SIG-M5 treated with dmso at 0.1 percent for 504 hours (cell line): ENCODE results near the gene TSHR.
A peak's percentile ranks its signal among the peaks of the same experiment; 100 is the strongest.
"Not testable (repeated sequence)": the region's sequence is repeated elsewhere in the genome, so short reads cannot be mapped to it uniquely, and the experiment has no call there.

Experiments used
- DNase-seq: peaks from one replicate; lab custom pipeline; 2025; ENCODE audit not compliant: unreplicated experiment; lab: John Stamatoyannopoulos, UW

The TSHR gene

GRCh38 chr14:80988735-80989429 lies 33.5 kb downstream of the TSHR start:
- DNase-seq: no peak

GRCh38 chr14:80992580-80992979 lies 37.2 kb downstream of the TSHR start:
- no peak for DNase-seq

GRCh38 chr14:80996049-80996901 lies 40.9 kb downstream of the TSHR start:
- peak; percentile 90 for DNase-seq

GRCh38 chr14:81001447-81001846 lies 46.0 kb downstream of the TSHR start:
- DNase-seq: no peak

GRCh38 chr14:81004575-81004974 lies 49.2 kb downstream of the TSHR start:
- DNase-seq: no peak

GRCh38 chr14:81005540-81006228 lies 50.3 kb downstream of the TSHR start:
- DNase-seq: no peak

GRCh38 chr14:81006266-81006665 lies 50.8 kb downstream of the TSHR start:
- DNase-seq: no peak

DNA sequence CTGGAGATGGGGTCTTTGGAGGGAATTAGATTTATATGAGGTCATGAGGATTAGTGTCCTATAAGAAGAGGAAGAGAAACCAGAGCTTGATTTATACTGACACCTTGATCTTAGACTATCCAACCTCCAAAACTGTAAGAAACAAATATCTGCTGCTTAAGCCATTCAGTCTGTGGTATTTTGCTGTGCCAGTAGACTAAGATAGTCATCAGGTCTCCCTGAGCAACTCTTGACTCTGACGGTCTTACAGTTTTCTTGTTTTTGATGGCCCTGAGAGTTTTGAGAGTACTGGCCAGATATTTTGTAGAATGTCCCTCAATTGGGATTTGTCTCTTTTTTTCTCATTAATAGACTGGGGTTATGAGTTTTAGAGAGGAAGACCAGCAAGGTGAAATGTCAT lies 51.7 kb downstream of the TSHR start:
- no peak for DNase-seq

DNA sequence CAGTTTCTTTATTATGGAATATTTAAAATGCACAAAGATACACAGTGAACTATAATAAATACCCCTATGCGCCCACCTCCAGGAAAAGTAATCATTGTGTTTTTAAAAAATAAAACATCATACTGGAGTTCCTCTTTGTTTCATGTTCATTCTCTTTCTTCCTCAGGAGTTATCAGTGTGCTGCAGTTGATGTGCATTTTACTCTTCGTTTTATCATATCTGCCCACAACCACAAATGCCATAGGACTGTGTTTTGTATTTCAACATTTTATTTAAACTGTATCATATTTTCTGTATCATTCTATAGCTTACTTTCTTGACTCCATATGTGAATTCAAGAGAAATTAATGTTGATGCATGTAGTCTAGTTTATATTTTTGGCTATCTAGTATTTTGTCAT lies 53.9 kb downstream of the TSHR start:
- DNase-seq: no peak

DNA sequence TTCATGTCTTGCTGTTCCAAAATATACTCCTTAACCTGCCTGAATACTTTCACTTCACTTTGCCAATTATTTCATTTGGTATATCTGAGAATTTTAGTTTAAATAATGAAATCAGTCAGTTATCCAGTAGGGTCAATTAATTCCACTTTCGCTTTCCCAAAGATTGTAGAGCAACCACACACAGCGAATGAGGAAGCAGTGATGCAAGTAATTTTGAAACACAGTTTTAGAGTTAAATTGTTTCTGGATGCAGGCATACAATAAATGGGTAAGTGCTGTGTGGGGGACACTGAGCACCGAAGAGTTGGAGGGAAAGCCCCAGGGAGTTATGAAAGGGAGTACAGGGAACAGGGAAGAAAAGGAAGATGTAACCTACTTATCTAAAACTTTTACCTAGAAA lies 62.8 kb downstream of the TSHR start:
- peak; percentile 52 for DNase-seq

DNA sequence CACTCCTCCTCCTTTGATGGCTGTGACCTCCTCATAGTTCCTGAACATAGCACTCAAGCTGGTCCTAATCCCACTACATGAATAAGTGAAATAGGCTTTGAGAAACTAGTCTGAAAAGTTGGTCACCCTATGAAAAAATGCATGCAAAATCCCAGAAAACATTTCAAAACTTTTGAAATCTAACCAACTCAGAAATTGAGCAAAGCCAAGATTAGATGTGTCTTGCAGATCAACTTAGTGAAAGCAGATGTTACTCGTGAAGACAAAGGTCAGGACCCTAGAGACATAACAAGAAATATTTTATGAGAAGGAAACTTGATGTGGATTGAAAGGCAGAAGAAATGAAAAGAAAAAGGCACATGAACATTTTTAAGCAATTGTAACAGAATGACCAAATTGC lies 63.3 kb downstream of the TSHR start:
- DNase-seq: no peak

- not testable (repeated sequence) for DNase-seq
Observed at GRCh38 chr14:81019113-81019512, 63.7 kb downstream of the TSHR start.

DNA sequence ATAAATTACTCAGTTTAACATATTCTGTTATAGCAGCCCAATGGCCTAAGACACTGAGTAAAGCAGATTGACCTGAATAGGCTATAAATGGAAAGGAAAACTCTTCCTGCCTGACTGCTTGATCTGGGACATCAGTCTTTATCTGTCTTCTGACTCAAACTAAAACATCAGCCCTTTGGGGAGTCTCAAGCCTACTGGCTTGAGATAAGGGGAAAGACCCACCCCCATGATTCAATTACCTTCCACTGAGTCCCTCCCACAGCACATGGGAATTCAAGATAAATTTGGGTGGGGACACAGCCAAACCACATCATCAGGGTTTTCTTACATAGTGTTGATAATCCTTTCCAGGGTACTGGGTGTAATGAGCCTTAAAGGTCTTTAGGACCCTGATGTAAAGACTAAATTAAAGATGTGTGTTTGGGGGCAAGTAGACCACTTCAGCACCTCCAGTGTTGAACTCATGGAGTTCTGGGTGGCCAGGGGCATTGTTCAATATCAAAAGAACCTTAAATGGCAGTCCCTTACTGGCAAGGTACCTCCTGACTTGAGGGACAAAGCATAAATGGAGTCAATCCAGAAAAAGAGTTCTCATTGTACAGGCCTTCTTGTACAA lies 67.8 kb downstream of the TSHR start:
- no peak for DNase-seq

- DNase-seq: peak; percentile 59
Observed at GRCh38 chr14:81028461-81028860, 73.0 kb downstream of the TSHR start.

DNA sequence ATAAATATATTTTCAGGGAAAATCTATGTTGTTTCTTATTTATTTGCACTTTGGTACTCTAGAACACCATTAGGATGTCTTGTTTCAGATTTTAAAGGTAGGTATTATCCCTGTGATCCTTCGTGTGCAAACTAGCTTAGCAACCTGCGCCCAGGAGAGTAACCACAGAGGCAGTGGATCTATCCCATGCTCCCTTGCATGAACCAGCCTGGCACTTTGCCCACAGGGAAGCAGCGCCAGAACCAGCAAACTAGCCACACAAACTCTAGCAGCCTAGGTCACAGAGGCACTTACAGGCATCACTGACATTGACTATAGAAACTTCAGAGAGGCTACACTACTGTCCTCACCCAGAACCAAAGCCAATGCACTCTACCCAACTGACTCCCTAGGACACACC lies 76.1 kb downstream of the TSHR start:
- no peak for DNase-seq

DNA sequence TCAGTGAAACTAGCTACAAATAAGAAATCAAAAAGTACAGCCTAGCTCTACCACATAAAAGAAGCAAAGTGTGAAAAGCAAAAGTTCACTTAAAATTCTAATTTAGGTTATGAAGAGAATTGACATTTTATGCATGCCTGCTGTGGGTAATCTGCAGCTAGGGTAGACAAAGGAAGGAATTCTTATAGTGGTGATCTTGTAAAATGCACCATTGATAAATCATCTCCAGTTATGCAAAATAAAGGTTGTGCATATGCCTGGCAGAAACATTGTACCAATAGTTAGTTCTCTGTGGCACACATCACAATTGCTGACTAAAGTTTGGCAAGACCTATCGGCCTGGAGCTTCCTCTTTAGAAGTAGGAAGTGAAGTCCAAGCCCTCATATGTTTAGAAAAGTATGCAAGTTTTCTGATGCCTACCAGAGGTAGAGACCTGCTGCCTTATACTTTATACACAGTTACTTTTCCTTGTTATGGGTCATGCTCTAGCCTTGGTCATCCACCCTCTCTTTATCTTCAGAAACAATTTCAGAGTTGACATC lies 78.3 kb downstream of the TSHR start:
- DNase-seq: peak; percentile 80

- peak; percentile 10 for DNase-seq
Observed at GRCh38 chr14:81042438-81042837, 87.0 kb downstream of the TSHR start.

- DNase-seq: no peak
Observed at GRCh38 chr14:81051547-81051946, 96.1 kb downstream of the TSHR start.

DNA sequence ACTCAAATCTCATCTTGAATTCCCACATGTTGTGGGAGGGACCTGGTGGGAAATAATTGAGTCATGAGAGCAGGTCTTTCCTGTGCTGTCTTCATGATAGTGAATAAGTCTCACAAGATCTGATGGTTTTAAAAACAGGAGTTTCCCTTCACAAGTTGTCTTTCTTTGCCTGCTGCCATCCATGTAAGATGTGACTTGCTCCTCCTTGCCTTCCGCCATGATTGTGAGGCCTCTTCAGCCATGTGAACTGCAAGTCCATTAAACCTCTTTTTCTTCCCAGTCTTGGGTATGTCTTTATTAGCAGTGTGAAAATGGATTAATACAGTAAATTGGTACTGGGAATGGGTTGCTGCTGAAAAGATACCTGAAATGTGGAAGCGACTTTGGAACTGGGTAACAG lies 98.6 kb downstream of the TSHR start:
- DNase-seq: not testable (repeated sequence)

DNA sequence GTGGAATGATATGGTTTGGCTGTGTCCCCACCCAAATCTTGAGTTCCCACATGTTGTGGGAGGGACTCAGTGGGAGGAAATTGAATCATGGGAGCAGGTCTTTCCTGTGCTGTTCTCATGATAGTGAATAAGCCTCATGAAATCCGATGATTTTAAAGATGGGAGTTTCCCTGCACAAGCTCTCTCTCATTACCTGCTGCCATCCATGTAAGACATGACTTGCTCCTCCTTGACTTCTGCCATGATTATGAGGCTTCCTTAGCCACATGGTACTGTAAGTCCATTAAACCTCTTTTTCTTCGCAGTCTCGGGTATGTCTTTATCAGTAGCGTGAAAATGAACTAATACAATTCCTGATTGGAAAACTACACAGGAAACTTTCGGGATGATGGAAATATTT lies 100.5 kb downstream of the TSHR start:
- no peak for DNase-seq

- no peak for DNase-seq
Observed at GRCh38 chr14:81062380-81062779, 107.0 kb downstream of the TSHR start.
